Measurements from ENCODE around the gene POC1B. TPM values are rescaled to one million over a fixed set of nuclear protein-coding genes. Genes with fewer than 3 reads are reported as not detected.
A peak's percentile ranks its signal among the peaks of the same experiment; 100 is the strongest.

The POC1B gene
- total and polyA plus RNA-seq, 2 experiments from 2014 or later: 8.3 to 15.0 TPM

- in situ Hi-C loops (cut with MboI): no loop called here
- H3F3A ChIP-seq (ENCODE audit: insufficient read depth): peaks cover 35% of the 10 kb centered on the region
- no peaks in the 10 kb centered on the region for H3K36me3 ChIP-seq (ENCODE audit: low read depth)
- H3K27ac ChIP-seq: 0 out of 2 replicates have a peak overlapping the region, but pooled peaks have one; percentile 4
- no peaks in the 10 kb centered on the region for H3K27me3 ChIP-seq (replicated peaks; ENCODE audit: insufficient read depth)
- no peak overlapping the region for H3K4me2 ChIP-seq (ENCODE audit: unreplicated experiment)
- peaks cover 50% of the 10 kb centered on the region for H3K4me1 ChIP-seq (ENCODE audit: insufficient read depth)
- no peak overlapping the region for H2AFZ ChIP-seq
- H3K9ac ChIP-seq: no peak overlapping the region
- H3K79me2 ChIP-seq (ENCODE audit: insufficient read depth): no peaks in the 10 kb centered on the region
- H3K9me3 ChIP-seq (ENCODE audit: low read depth): no peaks in the 10 kb centered on the region
- DNase-seq: no peak
- no peak overlapping the region for H3K4me3 ChIP-seq
- no peaks in the 10 kb centered on the region for H3K9me2 ChIP-seq (ENCODE audit: insufficient read depth)
- no peaks in the 10 kb centered on the region for H4K20me1 ChIP-seq (ENCODE audit: insufficient read depth)
- TF ChIP-seq EZH2 (IDR thresholded peaks at IDR 0.05; ENCODE audit: insufficient read depth, poor library complexity, severe bottlenecking) (no peak), EZH2phosphoT487 (IDR thresholded peaks at IDR 0.05; ENCODE audit: insufficient read depth, low read depth) (no peak)
These were observed 77.3 kb downstream of the POC1B start for GRCh38 chr12:89448526-89448925.

- no peak for TF ChIP-seq EZH2 (IDR thresholded peaks at IDR 0.05; ENCODE audit: insufficient read depth, poor library complexity, severe bottlenecking)
- TF ChIP-seq EZH2phosphoT487 (IDR thresholded peaks at IDR 0.05; ENCODE audit: insufficient read depth, low read depth): no peak
- peak overlapping the region; percentile 1 for H3K4me2 ChIP-seq (ENCODE audit: unreplicated experiment)
- peak overlapping the region; percentile 50 for H3K27ac ChIP-seq
These were observed 85.9 kb downstream of the POC1B start for GRCh38 chr12:89439941-89440340.

GRCh38 chr12:89437231-89437630, 88.6 kb downstream of the POC1B start:
- Histone ChIP-seq H3K79me2 (ENCODE audit: insufficient read depth) (no peaks in the 10 kb centered on the region), H3K4me2 (ENCODE audit: unreplicated experiment) (no peak overlapping the region), H3K27me3 (replicated peaks; ENCODE audit: insufficient read depth) (no peaks in the 10 kb centered on the region), H3K36me3 (ENCODE audit: low read depth) (no peaks in the 10 kb centered on the region), H3K4me1 (ENCODE audit: insufficient read depth) (peaks cover 21% of the 10 kb centered on the region), H3K4me3 (no peak overlapping the region), H3K9me3 (ENCODE audit: low read depth) (no peaks in the 10 kb centered on the region), H3F3A (ENCODE audit: insufficient read depth) (peaks cover 22% of the 10 kb centered on the region), H4K20me1 (ENCODE audit: insufficient read depth) (no peaks in the 10 kb centered on the region), H2AFZ (no peak overlapping the region), H3K27ac (no peak overlapping the region), H3K9me2 (ENCODE audit: insufficient read depth) (no peaks in the 10 kb centered on the region), H3K9ac (no peak overlapping the region)
- WGBS, 2 experiments (ENCODE audit: low coverage in 1 of 2, low lambda C conversion rate in 2 of 2, missing lambda C conversion rate in 2 of 2): 86 to 89% methylated on average over 4 of the region's 4 CpGs
- in situ Hi-C loops (cut with MboI): no loop called here
- TF ChIP-seq EZH2phosphoT487 (IDR thresholded peaks at IDR 0.05; ENCODE audit: insufficient read depth, low read depth): no peak
- no peak for TF ChIP-seq EZH2 (IDR thresholded peaks at IDR 0.05; ENCODE audit: insufficient read depth, poor library complexity, severe bottlenecking)
- DNase-seq: no peak

More at GRCh38 chr12:89439941-89440340, 85.9 kb downstream of the POC1B start:
- H3K79me2 ChIP-seq (ENCODE audit: insufficient read depth): no peaks in the 10 kb centered on the region
- H3K36me3 ChIP-seq (ENCODE audit: low read depth): no peaks in the 10 kb centered on the region
- in situ Hi-C loops (cut with MboI): no loop called here
- H3K4me3 ChIP-seq: no peak overlapping the region
- H3K9me3 ChIP-seq (ENCODE audit: low read depth): no peaks in the 10 kb centered on the region
- H3K27me3 ChIP-seq (replicated peaks; ENCODE audit: insufficient read depth): no peaks in the 10 kb centered on the region
- no peaks in the 10 kb centered on the region for H4K20me1 ChIP-seq (ENCODE audit: insufficient read depth)
- peaks cover 9% of the 10 kb centered on the region for H3K4me1 ChIP-seq (ENCODE audit: insufficient read depth)
- H2AFZ ChIP-seq: no peak overlapping the region
- 13 to 17% methylated on average over 4 of the region's 4 CpGs for WGBS, 2 experiments (ENCODE audit: low coverage in 1 of 2, low lambda C conversion rate in 2 of 2, missing lambda C conversion rate in 2 of 2)
- H3F3A ChIP-seq (ENCODE audit: insufficient read depth): peaks cover 6% of the 10 kb centered on the region
- H3K9me2 ChIP-seq (ENCODE audit: insufficient read depth): no peaks in the 10 kb centered on the region
- H3K9ac ChIP-seq: no peak overlapping the region
- DNase-seq: peak; percentile 79

- peaks cover 22% of the 10 kb centered on the region for H3F3A ChIP-seq (ENCODE audit: insufficient read depth)
- DNase-seq: no peak
- in situ Hi-C loops (cut with MboI): no loop called here
- H3K79me2 ChIP-seq (ENCODE audit: insufficient read depth): no peaks in the 10 kb centered on the region
- H3K36me3 ChIP-seq (ENCODE audit: low read depth): no peaks in the 10 kb centered on the region
- no peaks in the 10 kb centered on the region for H4K20me1 ChIP-seq (ENCODE audit: insufficient read depth)
- H3K4me2 ChIP-seq (ENCODE audit: unreplicated experiment): no peak overlapping the region
- H3K9ac ChIP-seq: no peak overlapping the region
- no peaks in the 10 kb centered on the region for H3K9me3 ChIP-seq (ENCODE audit: low read depth)
- WGBS, 2 experiments (ENCODE audit: low coverage in 1 of 2, low lambda C conversion rate in 2 of 2, missing lambda C conversion rate in 2 of 2): 98 to 99% methylated on average over 6 of the region's 6 CpGs
- H3K4me3 ChIP-seq: no peak overlapping the region
- no peaks in the 10 kb centered on the region for H3K27me3 ChIP-seq (replicated peaks; ENCODE audit: insufficient read depth)
- H2AFZ ChIP-seq: no peak overlapping the region
- TF ChIP-seq EZH2 (IDR thresholded peaks at IDR 0.05; ENCODE audit: insufficient read depth, poor library complexity, severe bottlenecking) (no peak), EZH2phosphoT487 (IDR thresholded peaks at IDR 0.05; ENCODE audit: insufficient read depth, low read depth) (no peak)
- peaks cover 21% of the 10 kb centered on the region for H3K4me1 ChIP-seq (ENCODE audit: insufficient read depth)
- no peaks in the 10 kb centered on the region for H3K9me2 ChIP-seq (ENCODE audit: insufficient read depth)
- H3K27ac ChIP-seq: no peak overlapping the region
These were observed 89.8 kb downstream of the POC1B start for GRCh38 chr12:89436062-89436461.

- Histone ChIP-seq H3F3A (ENCODE audit: insufficient read depth) (peaks cover 16% of the 10 kb centered on the region), H3K4me2 (ENCODE audit: unreplicated experiment) (no peak overlapping the region), H3K9me2 (ENCODE audit: insufficient read depth) (no peaks in the 10 kb centered on the region), H3K27ac (peak overlapping the region; percentile 41), H3K79me2 (ENCODE audit: insufficient read depth) (no peaks in the 10 kb centered on the region), H3K4me1 (ENCODE audit: insufficient read depth) (peaks cover 12% of the 10 kb centered on the region), H3K9ac (no peak overlapping the region), H2AFZ (peak overlapping the region; percentile 35), H3K27me3 (replicated peaks; ENCODE audit: insufficient read depth) (no peaks in the 10 kb centered on the region), H3K9me3 (ENCODE audit: low read depth) (no peaks in the 10 kb centered on the region), H3K4me3 (no peak overlapping the region), H3K36me3 (ENCODE audit: low read depth) (no peaks in the 10 kb centered on the region), H4K20me1 (ENCODE audit: insufficient read depth) (no peaks in the 10 kb centered on the region)
- 14 to 15% methylated on average over 4 of the region's 4 CpGs for WGBS, 2 experiments (ENCODE audit: low coverage in 1 of 2, low lambda C conversion rate in 2 of 2, missing lambda C conversion rate in 2 of 2)
- in situ Hi-C loops (cut with MboI): no loop called here
- peak; percentile 64 for DNase-seq
- TF ChIP-seq EZH2 (IDR thresholded peaks at IDR 0.05; ENCODE audit: insufficient read depth, poor library complexity, severe bottlenecking) (no peak), EZH2phosphoT487 (IDR thresholded peaks at IDR 0.05; ENCODE audit: insufficient read depth, low read depth) (no peak)
These were observed 92.2 kb downstream of the POC1B start for GRCh38 chr12:89433634-89434033.

All from GM23248 (cell line).